HepG2 (cell line): Measurements from ENCODE around the gene IRF2. TPM values are rescaled to one million over a fixed set of nuclear protein-coding genes. Genes with fewer than 3 reads are reported as not detected.

ENCODE experiments used
- ATF1 ChIP-seq: IDR thresholded peaks from 2 replicates; pipeline ENCODE4 v1.6.1; 2016; ENCODE audit warnings: mild to moderate bottlenecking, control low read depth
- HOXD1 ChIP-seq: sonication (generic); formaldehyde crosslinking; IDR thresholded peaks from 2 replicates; pipeline ENCODE4 v1.5.0; 2020; ENCODE audit warnings: missing genetic modification reagents
- MXD4 ChIP-seq: IDR thresholded peaks from 2 replicates; pipeline ENCODE4 v1.6.1; 2016; ENCODE audit warnings: mild to moderate bottlenecking, missing biosample characterization, missing genetic modification reagents
- NFE2 ChIP-seq: sonication (generic); formaldehyde crosslinking; IDR thresholded peaks from 2 replicates; pipeline ENCODE4 v1.4.0; 2020; ENCODE audit warnings: missing genetic modification reagents
- NR2F2 ChIP-seq: IDR thresholded peaks from 2 replicates; pipeline ENCODE4 v1.6.1; 2012; ENCODE audit warnings: low read depth, inconsistent platforms, borderline replicate concordance
- PHF8 ChIP-seq: sonication (generic); formaldehyde crosslinking; IDR thresholded peaks from 2 replicates; pipeline ENCODE4 v1.5.0; 2020; ENCODE audit warnings: missing genetic modification reagents
- SRSF1 ChIP-seq: fragments of 200-400 bp; formaldehyde crosslinking; optimal IDR thresholded peaks from 2 replicates; pipeline ENCODE3; 2017; ENCODE audit warnings: mild to moderate bottlenecking, low read depth, low read length, moderate library complexity
- XBP1 ChIP-seq: sonication (generic); formaldehyde crosslinking; IDR thresholded peaks from 2 replicates; pipeline ENCODE4 v1.5.0; 2020; ENCODE audit warnings: missing genetic modification reagents
- ZBTB38 ChIP-seq: sonication (generic); formaldehyde crosslinking; IDR thresholded peaks from 2 replicates; pipeline ENCODE4 v1.5.1; 2020; ENCODE audit warnings: mild to moderate bottlenecking, missing genetic modification reagents
- ZBTB8A ChIP-seq: sonication (generic); formaldehyde crosslinking; IDR thresholded peaks from 2 replicates; pipeline ENCODE4 v1.4.0; 2020; ENCODE audit warnings: mild to moderate bottlenecking, low read depth, missing genetic modification reagents, borderline replicate concordance
- ZC3H13 ChIP-seq: sonication (generic); formaldehyde crosslinking; IDR thresholded peaks from 2 replicates; pipeline ENCODE4 v1.8.1; 2023; ENCODE audit warnings: mild to moderate bottlenecking, missing genetic modification reagents, moderate library complexity
- ZNF451 ChIP-seq: sonication (generic); formaldehyde crosslinking; IDR thresholded peaks from 2 replicates; pipeline ENCODE4 v1.5.0; 2020; ENCODE audit warnings: mild to moderate bottlenecking, missing genetic modification reagents
- ZNF775 ChIP-seq: sonication (generic); formaldehyde crosslinking; IDR thresholded peaks from 2 replicates; pipeline ENCODE4 v1.4.0; 2020; ENCODE audit warnings: missing genetic modification reagents, mild to moderate bottlenecking, moderate library complexity, borderline replicate concordance
- ZNF879 ChIP-seq: sonication (generic); formaldehyde crosslinking; IDR thresholded peaks from 2 replicates; pipeline ENCODE4 v1.8.1; 2023; ENCODE audit warnings: missing genetic modification reagents
- polyA plus RNA-seq, 8 experiments: library from polyadenylated mRNA; depleted of rRNA in 3 of 8; stranded (reverse) in 7 of 8; unstranded in 1 of 8; fragments of >200 nt; fragmentation: Illumina TruSeq in 4 of 8; extraction: Trizol in 4 of 8; gene quantifications; 2 replicates each; pipeline versions ENCODE4 v1.2.1 to v1.2.3, GENCODE V29; 2011 to 2016; ENCODE audit warnings: low read depth in 4 of 8, missing spikeins in 1 of 8, mixed read lengths in 1 of 8; ENCODE audit not compliant: insufficient read depth in 1 of 8
- total RNA-seq, 5 experiments: library from RNA; depleted of rRNA; stranded (reverse); fragments of >200 nt; fragmentation: Illumina TruSeq; extraction: Trizol; gene quantifications; 2 replicates each; pipeline ENCODE4 v1.2.3, GENCODE V29; 2016; ENCODE audit warnings: low read depth in 1 of 5
- TF ChIP-seq, protein P1 (sequence below): sonication (generic); formaldehyde crosslinking; IDR thresholded peaks from 2 replicates; pipeline ENCODE4 v1.4.0; 2020; ENCODE audit warnings: mild to moderate bottlenecking, missing genetic modification reagents
- TF ChIP-seq, protein P2 (sequence below): sonication (generic); formaldehyde crosslinking; IDR thresholded peaks from 2 replicates; pipeline ENCODE4 v1.4.0; 2020; ENCODE audit warnings: missing genetic modification reagents, borderline replicate concordance
- TF ChIP-seq, protein P3 (sequence below): sonication (generic); formaldehyde crosslinking; IDR thresholded peaks from 2 replicates; pipeline ENCODE4 v1.8.1; 2023; ENCODE audit warnings: missing genetic modification reagents, inconsistent platforms, borderline replicate concordance
- TF ChIP-seq, protein P4 (sequence below): IDR thresholded peaks from 2 replicates; pipeline ENCODE4 v1.6.1; 2016; ENCODE audit warnings: low read depth, missing genetic modification reagents, missing compliant biosample characterization
- TF ChIP-seq, protein P5 (sequence below): sonication (generic); formaldehyde crosslinking; IDR thresholded peaks from 2 replicates; pipeline ENCODE4 v1.8.0; 2022; ENCODE audit warnings: mild to moderate bottlenecking, missing genetic modification reagents, moderate library complexity
- TF ChIP-seq, protein P6 (sequence below): sonication (generic); formaldehyde crosslinking; conservative IDR thresholded peaks from 2 replicates; pipeline ENCODE4 v1.4.0; 2020; ENCODE audit warnings: missing genetic modification reagents

Gene IRF2
- total and polyA plus RNA-seq, 2 of the 13 experiments (the other 11 are each of a cell fraction or from before 2014, with no cell fraction given) = 15.5 to 28.8 TPM

DNA sequence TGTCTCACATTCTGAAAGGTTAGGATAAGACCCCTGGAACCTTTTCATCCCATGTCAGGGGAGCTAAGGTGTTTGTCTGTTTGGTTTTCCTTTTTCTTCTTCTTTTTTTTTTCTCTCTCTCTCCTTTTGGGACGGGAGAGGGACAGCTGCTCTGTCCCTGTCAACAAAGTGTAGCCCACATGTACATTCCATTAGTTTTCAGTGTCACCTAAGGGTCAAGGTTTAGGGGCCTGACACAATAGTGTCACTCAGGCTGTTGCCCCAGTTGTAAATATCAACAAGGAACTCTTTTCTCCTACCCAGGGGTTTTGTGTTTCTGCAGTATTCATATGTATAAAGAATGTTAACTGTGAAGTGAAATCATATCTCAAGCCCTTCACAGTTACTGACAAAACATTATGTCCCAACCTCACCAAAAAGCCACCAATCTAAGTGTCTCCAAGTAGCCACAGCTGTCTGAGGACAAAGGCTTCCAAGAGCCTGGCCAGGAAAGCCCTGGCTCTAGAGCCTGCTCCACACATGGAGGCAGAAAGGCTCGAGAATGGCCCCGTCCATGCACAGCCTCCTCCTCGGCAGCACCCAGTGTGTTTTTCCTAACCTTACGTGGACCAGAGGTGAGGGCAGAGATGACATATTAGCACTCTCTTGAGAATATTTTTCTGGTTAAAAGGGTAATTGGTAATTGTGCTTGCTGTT, 9.4 kb downstream of the IRF2 start (continued):
- TF ChIP-seq ZBTB38 (CRISPR knock-in tag) = no peak
- peak; percentile 95 for TF ChIP-seq NR2F2
- no peak for TF ChIP-seq HOXD1 (CRISPR knock-in tag)
- TF ChIP-seq, protein P1, sequence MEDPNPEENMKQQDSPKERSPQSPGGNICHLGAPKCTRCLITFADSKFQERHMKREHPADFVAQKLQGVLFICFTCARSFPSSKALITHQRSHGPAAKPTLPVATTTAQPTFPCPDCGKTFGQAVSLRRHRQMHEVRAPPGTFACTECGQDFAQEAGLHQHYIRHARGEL (CRISPR knock-in tag) = no peak
- TF ChIP-seq SRSF1 = no peak
- no peak for TF ChIP-seq ZNF879
- peak; percentile 41; the same call in 1 of the 2 replicates for TF ChIP-seq MXD4 (CRISPR knock-in tag)
- TF ChIP-seq, protein P2, sequence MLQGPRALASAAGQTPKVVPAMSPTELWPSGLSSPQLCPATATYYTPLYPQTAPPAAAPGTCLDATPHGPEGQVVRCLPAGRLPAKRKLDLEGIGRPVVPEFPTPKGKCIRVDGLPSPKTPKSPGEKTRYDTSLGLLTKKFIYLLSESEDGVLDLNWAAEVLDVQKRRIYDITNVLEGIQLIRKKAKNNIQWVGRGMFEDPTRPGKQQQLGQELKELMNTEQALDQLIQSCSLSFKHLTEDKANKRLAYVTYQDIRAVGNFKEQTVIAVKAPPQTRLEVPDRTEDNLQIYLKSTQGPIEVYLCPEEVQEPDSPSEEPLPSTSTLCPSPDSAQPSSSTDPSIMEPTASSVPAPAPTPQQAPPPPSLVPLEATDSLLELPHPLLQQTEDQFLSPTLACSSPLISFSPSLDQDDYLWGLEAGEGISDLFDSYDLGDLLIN (CRISPR knock-in tag) = no peak
- TF ChIP-seq PHF8 (CRISPR knock-in tag) = no peak
- TF ChIP-seq, protein P3, sequence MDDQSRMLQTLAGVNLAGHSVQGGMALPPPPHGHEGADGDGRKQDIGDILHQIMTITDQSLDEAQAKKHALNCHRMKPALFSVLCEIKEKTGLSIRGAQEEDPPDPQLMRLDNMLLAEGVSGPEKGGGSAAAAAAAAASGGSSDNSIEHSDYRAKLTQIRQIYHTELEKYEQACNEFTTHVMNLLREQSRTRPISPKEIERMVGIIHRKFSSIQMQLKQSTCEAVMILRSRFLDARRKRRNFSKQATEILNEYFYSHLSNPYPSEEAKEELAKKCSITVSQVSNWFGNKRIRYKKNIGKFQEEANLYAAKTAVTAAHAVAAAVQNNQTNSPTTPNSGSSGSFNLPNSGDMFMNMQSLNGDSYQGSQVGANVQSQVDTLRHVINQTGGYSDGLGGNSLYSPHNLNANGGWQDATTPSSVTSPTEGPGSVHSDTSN (CRISPR knock-in tag) = no peak
- TF ChIP-seq, protein P4, sequence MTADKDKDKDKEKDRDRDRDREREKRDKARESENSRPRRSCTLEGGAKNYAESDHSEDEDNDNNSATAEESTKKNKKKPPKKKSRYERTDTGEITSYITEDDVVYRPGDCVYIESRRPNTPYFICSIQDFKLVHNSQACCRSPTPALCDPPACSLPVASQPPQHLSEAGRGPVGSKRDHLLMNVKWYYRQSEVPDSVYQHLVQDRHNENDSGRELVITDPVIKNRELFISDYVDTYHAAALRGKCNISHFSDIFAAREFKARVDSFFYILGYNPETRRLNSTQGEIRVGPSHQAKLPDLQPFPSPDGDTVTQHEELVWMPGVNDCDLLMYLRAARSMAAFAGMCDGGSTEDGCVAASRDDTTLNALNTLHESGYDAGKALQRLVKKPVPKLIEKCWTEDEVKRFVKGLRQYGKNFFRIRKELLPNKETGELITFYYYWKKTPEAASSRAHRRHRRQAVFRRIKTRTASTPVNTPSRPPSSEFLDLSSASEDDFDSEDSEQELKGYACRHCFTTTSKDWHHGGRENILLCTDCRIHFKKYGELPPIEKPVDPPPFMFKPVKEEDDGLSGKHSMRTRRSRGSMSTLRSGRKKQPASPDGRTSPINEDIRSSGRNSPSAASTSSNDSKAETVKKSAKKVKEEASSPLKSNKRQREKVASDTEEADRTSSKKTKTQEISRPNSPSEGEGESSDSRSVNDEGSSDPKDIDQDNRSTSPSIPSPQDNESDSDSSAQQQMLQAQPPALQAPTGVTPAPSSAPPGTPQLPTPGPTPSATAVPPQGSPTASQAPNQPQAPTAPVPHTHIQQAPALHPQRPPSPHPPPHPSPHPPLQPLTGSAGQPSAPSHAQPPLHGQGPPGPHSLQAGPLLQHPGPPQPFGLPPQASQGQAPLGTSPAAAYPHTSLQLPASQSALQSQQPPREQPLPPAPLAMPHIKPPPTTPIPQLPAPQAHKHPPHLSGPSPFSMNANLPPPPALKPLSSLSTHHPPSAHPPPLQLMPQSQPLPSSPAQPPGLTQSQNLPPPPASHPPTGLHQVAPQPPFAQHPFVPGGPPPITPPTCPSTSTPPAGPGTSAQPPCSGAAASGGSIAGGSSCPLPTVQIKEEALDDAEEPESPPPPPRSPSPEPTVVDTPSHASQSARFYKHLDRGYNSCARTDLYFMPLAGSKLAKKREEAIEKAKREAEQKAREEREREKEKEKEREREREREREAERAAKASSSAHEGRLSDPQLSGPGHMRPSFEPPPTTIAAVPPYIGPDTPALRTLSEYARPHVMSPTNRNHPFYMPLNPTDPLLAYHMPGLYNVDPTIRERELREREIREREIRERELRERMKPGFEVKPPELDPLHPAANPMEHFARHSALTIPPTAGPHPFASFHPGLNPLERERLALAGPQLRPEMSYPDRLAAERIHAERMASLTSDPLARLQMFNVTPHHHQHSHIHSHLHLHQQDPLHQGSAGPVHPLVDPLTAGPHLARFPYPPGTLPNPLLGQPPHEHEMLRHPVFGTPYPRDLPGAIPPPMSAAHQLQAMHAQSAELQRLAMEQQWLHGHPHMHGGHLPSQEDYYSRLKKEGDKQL (CRISPR knock-in tag) = peak; percentile 59; the same call in 1 of the 2 replicates
- no peak for TF ChIP-seq ZC3H13 (CRISPR knock-in tag)
- no peak for TF ChIP-seq XBP1 (CRISPR knock-in tag)
- TF ChIP-seq, protein P5, sequence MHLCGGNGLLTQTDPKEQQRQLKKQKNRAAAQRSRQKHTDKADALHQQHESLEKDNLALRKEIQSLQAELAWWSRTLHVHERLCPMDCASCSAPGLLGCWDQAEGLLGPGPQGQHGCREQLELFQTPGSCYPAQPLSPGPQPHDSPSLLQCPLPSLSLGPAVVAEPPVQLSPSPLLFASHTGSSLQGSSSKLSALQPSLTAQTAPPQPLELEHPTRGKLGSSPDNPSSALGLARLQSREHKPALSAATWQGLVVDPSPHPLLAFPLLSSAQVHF = no peak
- TF ChIP-seq ZNF775 = no peak
- TF ChIP-seq ZBTB8A (CRISPR knock-in tag) = no peak
- TF ChIP-seq NFE2 (CRISPR knock-in tag) = no peak
- no peak for TF ChIP-seq ZNF451 (CRISPR knock-in tag)
- no peak for TF ChIP-seq ATF1 (CRISPR knock-in tag)
- TF ChIP-seq, protein P6, sequence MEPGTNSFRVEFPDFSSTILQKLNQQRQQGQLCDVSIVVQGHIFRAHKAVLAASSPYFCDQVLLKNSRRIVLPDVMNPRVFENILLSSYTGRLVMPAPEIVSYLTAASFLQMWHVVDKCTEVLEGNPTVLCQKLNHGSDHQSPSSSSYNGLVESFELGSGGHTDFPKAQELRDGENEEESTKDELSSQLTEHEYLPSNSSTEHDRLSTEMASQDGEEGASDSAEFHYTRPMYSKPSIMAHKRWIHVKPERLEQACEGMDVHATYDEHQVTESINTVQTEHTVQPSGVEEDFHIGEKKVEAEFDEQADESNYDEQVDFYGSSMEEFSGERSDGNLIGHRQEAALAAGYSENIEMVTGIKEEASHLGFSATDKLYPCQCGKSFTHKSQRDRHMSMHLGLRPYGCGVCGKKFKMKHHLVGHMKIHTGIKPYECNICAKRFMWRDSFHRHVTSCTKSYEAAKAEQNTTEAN (CRISPR knock-in tag) = no peak
